SK-N-SH treated with all-trans-retinoic acid at 6 μM for 48 hours (cell line): ENCODE results near the gene SLC4A1AP.

Experiments used
- ATAC-seq: fragments of 200-7000 bp; cut with Tn5 transposase; 3 replicates; pipeline ENCODE4 v1.9.1; 2020; ENCODE audit warnings: mild to moderate bottlenecking, moderate library complexity
- ARNTL ChIP-seq: fragments of 450-650 bp; formaldehyde crosslinking; IDR thresholded peaks from 2 replicates; pipeline ENCODE4 v1.5.0; 2020; ENCODE audit warnings: low read depth, mild to moderate bottlenecking, moderate library complexity, borderline replicate concordance
- BACH2 ChIP-seq: fragments of 250-450 bp; sonication (Bioruptor Pico); IDR thresholded peaks from 2 replicates; pipeline ENCODE4 v1.9.0; 2021; ENCODE audit warnings: mild to moderate bottlenecking, borderline replicate concordance
- CREB5 ChIP-seq: fragments of 250-450 bp; sonication (Bioruptor Pico); IDR thresholded peaks from 2 replicates; pipeline ENCODE4 v1.5.1; 2020; ENCODE audit warnings: low read depth, mild to moderate bottlenecking, moderate library complexity
- CSDC2 ChIP-seq: fragments of 250-450 bp; sonication (Bioruptor Pico); IDR thresholded peaks from 2 replicates; pipeline ENCODE4 v1.5.0; 2020; ENCODE audit warnings: mild to moderate bottlenecking, moderate library complexity
- CSRNP3 ChIP-seq: fragments of 250-450 bp; sonication (Bioruptor Pico); IDR thresholded peaks from 2 replicates; pipeline ENCODE4 v1.5.1; 2021; ENCODE audit warnings: mild to moderate bottlenecking, moderate library complexity
- ESRRG ChIP-seq: fragments of 250-450 bp; sonication (Bioruptor Pico); IDR thresholded peaks from 2 replicates; pipeline ENCODE4 v1.6.1; 2021; ENCODE audit warnings: mild to moderate bottlenecking
- GLIS3 ChIP-seq: fragments of 250-450 bp; sonication (Bioruptor Pico); IDR thresholded peaks from 2 replicates; pipeline ENCODE4 v1.5.0; 2020; ENCODE audit warnings: mild to moderate bottlenecking, moderate library complexity
- ISL1 ChIP-seq: fragments of 250-450 bp; sonication (Bioruptor Pico); IDR thresholded peaks from 2 replicates; pipeline ENCODE4 v2.1.2; 2022; ENCODE audit warnings: mild to moderate bottlenecking, moderate library complexity
- OSR1 ChIP-seq: fragments of 250-450 bp; sonication (Bioruptor Pico); IDR thresholded peaks from 2 replicates; pipeline ENCODE4 v1.8.0; 2022; ENCODE audit warnings: moderate library complexity, mild to moderate bottlenecking, inconsistent platforms
- PATZ1 ChIP-seq: fragments of 250-450 bp; sonication (Bioruptor Pico); IDR thresholded peaks from 2 replicates; pipeline ENCODE4 v1.8.0; 2020; ENCODE audit warnings: mild to moderate bottlenecking, moderate library complexity, borderline replicate concordance
- POU6F1 ChIP-seq: fragments of 250-450 bp; sonication (Bioruptor Pico); IDR thresholded peaks from 2 replicates; pipeline ENCODE4 v1.8.0; 2021; ENCODE audit warnings: low read depth, mild to moderate bottlenecking, moderate library complexity, borderline replicate concordance
- PPARA ChIP-seq: fragments of 250-450 bp; sonication (Bioruptor Pico); IDR thresholded peaks from 2 replicates; pipeline ENCODE4 v1.5.0; 2020; ENCODE audit warnings: mild to moderate bottlenecking, borderline replicate concordance
- RARB ChIP-seq: fragments of 250-450 bp; sonication (Bioruptor Pico); IDR thresholded peaks from 2 replicates; pipeline ENCODE4 v1.8.0; 2021; ENCODE audit warnings: mild to moderate bottlenecking, moderate library complexity
- SNAI2 ChIP-seq: fragments of 250-450 bp; sonication (Bioruptor Pico); IDR thresholded peaks from 2 replicates; pipeline ENCODE4 v1.5.0; 2020; ENCODE audit warnings: mild to moderate bottlenecking, moderate library complexity
- TCF4 ChIP-seq: fragments of 250-450 bp; sonication (Bioruptor Pico); IDR thresholded peaks from 2 replicates; pipeline ENCODE4 v1.8.0; 2021; ENCODE audit warnings: mild to moderate bottlenecking, moderate library complexity, borderline replicate concordance
- TOX ChIP-seq: fragments of 250-450 bp; sonication (Bioruptor Pico); IDR thresholded peaks from 2 replicates; pipeline ENCODE4 v1.8.0; 2021; ENCODE audit warnings: mild to moderate bottlenecking, moderate library complexity, borderline replicate concordance
- ZC3H10 ChIP-seq: fragments of 250-450 bp; sonication (Bioruptor Pico); IDR thresholded peaks from 2 replicates; pipeline ENCODE4 v1.5.1; 2021; ENCODE audit warnings: mild to moderate bottlenecking, moderate library complexity
- ZFP3 ChIP-seq: fragments of 250-450 bp; sonication (Bioruptor Pico); IDR thresholded peaks from 2 replicates; pipeline ENCODE4 v1.5.0; 2020; ENCODE audit warnings: mild to moderate bottlenecking, moderate library complexity
- ZFP30 ChIP-seq: fragments of 450-650 bp; formaldehyde crosslinking; IDR thresholded peaks from 2 replicates; pipeline ENCODE4 v1.5.0; 2022; ENCODE audit warnings: mild to moderate bottlenecking, moderate library complexity
- ZNF565 ChIP-seq: fragments of 450-650 bp; formaldehyde crosslinking; conservative IDR thresholded peaks from 2 replicates; pipeline ENCODE4 v1.5.0; 2020; ENCODE audit warnings: low read depth, mild to moderate bottlenecking, moderate library complexity
- ZNF70 ChIP-seq: fragments of 450-650 bp; formaldehyde crosslinking; IDR thresholded peaks from 2 replicates; pipeline ENCODE4 v1.5.0; 2020; ENCODE audit warnings: mild to moderate bottlenecking, moderate library complexity
- ZNF8 ChIP-seq: fragments of 450-650 bp; formaldehyde crosslinking; IDR thresholded peaks from 2 replicates; pipeline ENCODE4 v1.5.0; 2020; ENCODE audit warnings: mild to moderate bottlenecking, moderate library complexity
- TF ChIP-seq, protein P1 (sequence below): fragments of 250-450 bp; sonication (Bioruptor Pico); IDR thresholded peaks from 2 replicates; pipeline ENCODE4 v1.5.0; 2020; ENCODE audit warnings: mild to moderate bottlenecking, moderate library complexity

The SLC4A1AP gene, protein sequence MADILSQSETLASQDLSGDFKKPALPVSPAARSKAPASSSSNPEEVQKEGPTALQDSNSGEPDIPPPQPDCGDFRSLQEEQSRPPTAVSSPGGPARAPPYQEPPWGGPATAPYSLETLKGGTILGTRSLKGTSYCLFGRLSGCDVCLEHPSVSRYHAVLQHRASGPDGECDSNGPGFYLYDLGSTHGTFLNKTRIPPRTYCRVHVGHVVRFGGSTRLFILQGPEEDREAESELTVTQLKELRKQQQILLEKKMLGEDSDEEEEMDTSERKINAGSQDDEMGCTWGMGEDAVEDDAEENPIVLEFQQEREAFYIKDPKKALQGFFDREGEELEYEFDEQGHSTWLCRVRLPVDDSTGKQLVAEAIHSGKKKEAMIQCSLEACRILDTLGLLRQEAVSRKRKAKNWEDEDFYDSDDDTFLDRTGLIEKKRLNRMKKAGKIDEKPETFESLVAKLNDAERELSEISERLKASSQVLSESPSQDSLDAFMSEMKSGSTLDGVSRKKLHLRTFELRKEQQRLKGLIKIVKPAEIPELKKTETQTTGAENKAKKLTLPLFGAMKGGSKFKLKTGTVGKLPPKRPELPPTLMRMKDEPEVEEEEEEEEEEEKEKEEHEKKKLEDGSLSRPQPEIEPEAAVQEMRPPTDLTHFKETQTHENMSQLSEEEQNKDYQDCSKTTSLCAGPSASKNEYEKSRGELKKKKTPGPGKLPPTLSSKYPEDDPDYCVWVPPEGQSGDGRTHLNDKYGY

DNA sequence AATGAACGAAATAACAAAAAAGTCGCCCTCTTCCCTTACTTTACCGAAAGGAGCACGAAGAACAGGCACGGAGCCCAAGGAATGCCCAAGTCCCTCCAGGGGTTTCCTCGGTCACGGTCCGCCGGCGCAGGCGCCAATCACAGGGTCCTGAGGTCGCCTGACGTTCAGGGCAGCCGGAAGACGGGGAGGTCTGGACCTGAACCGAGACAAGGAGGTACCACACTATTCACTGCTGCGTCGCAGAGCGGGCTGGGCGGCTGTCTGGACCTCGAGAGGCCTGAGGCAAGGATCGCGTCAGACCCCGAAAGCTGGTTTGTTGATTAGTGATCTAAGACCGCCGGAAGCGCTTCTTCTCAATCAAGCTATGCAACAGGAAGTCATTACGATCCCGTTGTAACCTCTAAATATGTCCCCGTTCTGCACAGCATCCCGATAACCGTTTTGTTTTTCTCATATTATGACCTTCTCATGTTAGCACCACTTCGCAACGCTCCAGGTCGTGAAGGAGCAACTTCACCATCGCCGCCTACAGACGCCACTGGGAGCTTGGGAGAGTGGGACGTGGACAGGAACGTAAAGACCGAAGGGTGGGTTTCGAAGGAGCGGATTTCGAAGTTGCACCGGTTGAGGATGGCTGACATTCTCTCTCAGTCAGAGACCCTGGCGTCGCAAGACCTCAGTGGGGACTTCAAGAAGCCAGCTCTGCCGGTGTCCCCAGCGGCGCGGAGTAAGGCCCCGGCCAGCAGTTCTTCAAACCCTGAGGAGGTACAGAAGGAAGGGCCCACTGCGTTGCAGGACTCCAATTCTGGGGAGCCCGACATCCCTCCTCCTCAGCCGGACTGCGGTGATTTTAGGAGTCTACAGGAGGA lies at the start of gene SLC4A1AP, which contains the start of gene SUPT7L:
SLC4A1AP (plus strand) TSS at position 605 of the 869 bp plus-strand sequence; CDS start at position 631, 26 bp downstream.
SUPT7L (minus strand) TSS at position 330 of the 869 bp plus-strand sequence. CDS start 1,422 bp downstream, outside the sequence.
- TF ChIP-seq ZFP30 (CRISPR knock-in tag): no peak
- peak; percentile 80; the same call in 1 of the 2 replicates for TF ChIP-seq PPARA (CRISPR knock-in tag)
- TF ChIP-seq, protein P1, sequence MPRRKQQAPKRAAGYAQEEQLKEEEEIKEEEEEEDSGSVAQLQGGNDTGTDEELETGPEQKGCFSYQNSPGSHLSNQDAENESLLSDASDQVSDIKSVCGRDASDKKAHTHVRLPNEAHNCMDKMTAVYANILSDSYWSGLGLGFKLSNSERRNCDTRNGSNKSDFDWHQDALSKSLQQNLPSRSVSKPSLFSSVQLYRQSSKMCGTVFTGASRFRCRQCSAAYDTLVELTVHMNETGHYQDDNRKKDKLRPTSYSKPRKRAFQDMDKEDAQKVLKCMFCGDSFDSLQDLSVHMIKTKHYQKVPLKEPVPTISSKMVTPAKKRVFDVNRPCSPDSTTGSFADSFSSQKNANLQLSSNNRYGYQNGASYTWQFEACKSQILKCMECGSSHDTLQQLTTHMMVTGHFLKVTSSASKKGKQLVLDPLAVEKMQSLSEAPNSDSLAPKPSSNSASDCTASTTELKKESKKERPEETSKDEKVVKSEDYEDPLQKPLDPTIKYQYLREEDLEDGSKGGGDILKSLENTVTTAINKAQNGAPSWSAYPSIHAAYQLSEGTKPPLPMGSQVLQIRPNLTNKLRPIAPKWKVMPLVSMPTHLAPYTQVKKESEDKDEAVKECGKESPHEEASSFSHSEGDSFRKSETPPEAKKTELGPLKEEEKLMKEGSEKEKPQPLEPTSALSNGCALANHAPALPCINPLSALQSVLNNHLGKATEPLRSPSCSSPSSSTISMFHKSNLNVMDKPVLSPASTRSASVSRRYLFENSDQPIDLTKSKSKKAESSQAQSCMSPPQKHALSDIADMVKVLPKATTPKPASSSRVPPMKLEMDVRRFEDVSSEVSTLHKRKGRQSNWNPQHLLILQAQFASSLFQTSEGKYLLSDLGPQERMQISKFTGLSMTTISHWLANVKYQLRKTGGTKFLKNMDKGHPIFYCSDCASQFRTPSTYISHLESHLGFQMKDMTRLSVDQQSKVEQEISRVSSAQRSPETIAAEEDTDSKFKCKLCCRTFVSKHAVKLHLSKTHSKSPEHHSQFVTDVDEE (CRISPR knock-in tag): no peak
- TF ChIP-seq ISL1 (CRISPR knock-in tag): 0 out of 2 replicates have a peak, but pooled peaks have one; percentile 25
- TF ChIP-seq CREB5 (CRISPR knock-in tag): 0 out of 2 replicates have a peak, but pooled peaks have one; percentile 22
- TF ChIP-seq TOX (CRISPR knock-in tag): no peak
- no peak for TF ChIP-seq RARB (CRISPR knock-in tag)
- no peak; the same call in 1 of the 2 replicates for TF ChIP-seq CSDC2 (CRISPR knock-in tag)
- TF ChIP-seq PATZ1 (CRISPR knock-in tag): no peak
- no peak for TF ChIP-seq GLIS3
- TF ChIP-seq OSR1: no peak
- TF ChIP-seq ZFP3 (CRISPR knock-in tag): 0 out of 2 replicates have a peak, but pooled peaks have one; percentile 27
- peak; percentile 47; the same call in 1 of the 2 replicates for TF ChIP-seq SNAI2
- TF ChIP-seq ZNF70 (CRISPR knock-in tag): peak; percentile 42; the same call in 1 of the 2 replicates
- peak; percentile 31 for TF ChIP-seq ZNF8 (CRISPR knock-in tag)
- TF ChIP-seq BACH2 (CRISPR knock-in tag): no peak
- peak; percentile 99 for TF ChIP-seq POU6F1 (CRISPR knock-in tag)
- no peak for TF ChIP-seq ESRRG (CRISPR knock-in tag)
- no peak for TF ChIP-seq ARNTL (CRISPR knock-in tag)
- peak; percentile 44; the same call in 1 of the 2 replicates for TF ChIP-seq TCF4 (CRISPR knock-in tag)
- TF ChIP-seq ZNF565 (CRISPR knock-in tag): no peak
- no peak for TF ChIP-seq CSRNP3 (CRISPR knock-in tag)
- TF ChIP-seq ZC3H10 (CRISPR knock-in tag): no peak
- peak; percentile 91 for ATAC-seq
